KOPT-K1 (cell line): ENCODE data around the gene BDP1.
"Not testable (repeated sequence)": the region's sequence is repeated elsewhere in the genome, so short reads cannot be mapped to it uniquely, and the experiment has no call there.

ENCODE experiments used
- H3K27ac ChIP-seq: fragments of 200-600 bp; sonication (generic); 2 replicates; pipeline ENCODE4 v1.5.1; 2016; ENCODE audit warnings: antibody characterized with exemption, mild to moderate bottlenecking, low read depth, low read length; ENCODE audit not compliant: poor library complexity, severe bottlenecking
- H3K36me3 ChIP-seq: fragments of 200-600 bp; sonication (generic); 2 replicates; pipeline ENCODE4 v1.5.1; 2017; ENCODE audit warnings: antibody characterized with exemption, mild to moderate bottlenecking, low read length, moderate library complexity; ENCODE audit not compliant: insufficient read depth
- H3K9me3 ChIP-seq: fragments of 200-600 bp; sonication (generic); 2 replicates; pipeline ENCODE4 v1.5.1; 2017; ENCODE audit warnings: antibody characterized with exemption, low read length, mild to moderate bottlenecking; ENCODE audit not compliant: insufficient read depth, poor library complexity, severe bottlenecking

BDP1 gene

GRCh38 chr5:71609916-71610315 lies 154.5 kb downstream of the BDP1 start:
- H3K36me3 ChIP-seq, H3K9me3 ChIP-seq, H3K27ac ChIP-seq: not testable (repeated sequence)

DNA sequence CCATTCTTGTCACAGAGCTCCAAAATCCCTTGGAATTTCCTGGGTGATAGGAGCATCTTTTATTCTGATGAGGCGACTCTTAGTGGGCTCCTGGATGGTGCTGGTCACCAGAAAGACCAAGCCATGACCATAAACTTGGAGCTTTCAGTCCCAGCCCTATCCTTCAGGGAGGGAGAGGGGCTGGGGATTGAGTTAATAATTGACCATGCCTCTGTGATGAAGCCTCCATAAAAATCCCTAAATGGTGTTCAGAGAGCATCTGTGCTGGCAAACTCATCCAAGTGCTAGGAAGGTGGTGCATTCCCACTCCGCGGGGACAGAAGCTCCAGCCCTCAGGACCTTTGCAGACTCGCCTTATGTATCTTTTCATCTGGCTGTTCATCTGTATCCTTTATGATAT lies 160.4 kb downstream of the BDP1 start:
- peaks cover 22% of the 10 kb centered on the region for H3K36me3 ChIP-seq
- H3K27ac ChIP-seq: no peak overlapping the region
- H3K9me3 ChIP-seq: no peaks in the 10 kb centered on the region
